RWPE1 (cell line): ENCODE results near the gene SURF1.

ENCODE experiments used
- CTCF ChIA-PET: fragments of 350-600 bp; sonication (Branson Sonifier 250); formaldehyde crosslinking; extraction: SDS; loops from one replicate; lab custom pipeline; 2021; lab: Yijun Ruan, JAX
- POLR2A ChIA-PET: fragments of 400-600 bp; formaldehyde crosslinking; extraction: SDS; loops from one replicate; lab custom pipeline; 2020; ENCODE audit warnings: antibody characterized with exemption; ENCODE audit not compliant: low non-redundant PET; lab: Yijun Ruan, JAX
- DNase-seq: peaks from one replicate; pipeline ENCODE4 v3.0.0; 2012; ENCODE audit warnings: low spot score
- H3K27ac ChIP-seq: fragments of 450-650 bp; 2 replicates; pipeline ENCODE4 v1.5.1; 2017
- TF ChIP-seq, protein P1 (sequence below): fragments of 450-650 bp; conservative IDR thresholded peaks from 2 replicates; pipeline ENCODE4 v1.5.1; 2017; ENCODE audit warnings: low read depth, mild to moderate bottlenecking

Gene SURF1

DNA sequence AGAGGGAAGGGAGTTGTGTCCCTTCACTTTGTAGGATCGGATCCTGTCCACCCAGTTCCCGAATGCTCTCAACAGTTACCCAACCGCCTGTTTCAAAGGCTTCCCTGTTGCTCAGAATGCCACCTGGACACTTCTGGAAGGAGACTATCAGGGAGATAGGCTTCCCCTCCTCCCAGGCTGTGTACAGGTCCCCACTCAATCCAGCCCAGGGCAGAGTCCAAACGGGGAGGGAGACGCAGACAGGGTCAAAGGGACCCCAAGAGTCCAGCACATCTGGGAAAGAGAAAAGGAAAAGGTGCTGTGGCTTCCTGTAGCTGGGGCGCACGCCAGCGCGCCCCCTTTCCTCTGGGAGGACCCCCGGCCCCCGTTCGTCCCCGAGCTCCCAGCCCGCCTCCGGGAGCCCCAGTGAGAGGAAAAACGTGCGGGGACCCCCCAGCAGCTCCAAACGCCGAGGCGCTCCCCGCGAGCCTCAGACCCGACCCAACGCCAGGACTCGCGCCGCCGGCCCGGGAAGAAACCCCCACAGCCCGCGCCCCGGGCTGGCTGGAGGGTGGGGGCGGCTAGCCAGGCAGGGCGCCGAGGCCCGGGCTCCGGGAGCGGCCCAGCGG lies 18.9 kb upstream of the SURF1 start:
- CTCF ChIA-PET: interaction anchor here (0.6 to 0.9 kb wide), 2 partner anchors 44 to 111 kb away, joined by 3 to 4 read pairs; no protein-coding TSS in a partner anchor

DNA sequence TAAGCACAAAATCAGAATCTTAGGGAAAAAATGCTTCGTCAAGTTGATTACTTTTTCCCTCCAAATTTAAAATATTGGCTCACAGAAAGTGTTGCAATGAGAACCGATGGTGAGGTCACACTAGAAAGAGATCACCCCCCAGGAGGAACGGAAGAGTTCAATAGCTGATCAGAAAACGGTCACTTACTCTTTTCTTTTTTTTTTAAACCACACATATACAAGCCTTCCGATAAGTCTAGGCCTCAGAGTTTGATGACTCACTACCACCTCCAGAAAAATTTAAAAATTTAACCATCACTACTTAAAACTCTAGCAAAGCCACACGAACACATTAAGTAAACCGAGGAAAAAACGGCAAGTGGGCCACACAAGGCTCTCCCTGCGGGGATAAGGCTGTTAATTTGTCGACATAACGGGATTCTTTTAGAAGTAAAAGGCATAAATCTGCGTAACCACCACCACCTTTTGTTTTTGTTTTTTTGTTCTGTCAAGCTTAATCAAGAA lies 18.4 kb upstream of the SURF1 start:
- ChIA-PET CTCF (interaction anchor here (0.6 to 0.9 kb wide), 3 partner anchors 14 to 112 kb away, joined by 3 to 4 read pairs (median 3); no protein-coding TSS in a partner anchor), POLR2A (no interaction called here)
- no peak for DNase-seq
- TF ChIP-seq, protein P1, sequence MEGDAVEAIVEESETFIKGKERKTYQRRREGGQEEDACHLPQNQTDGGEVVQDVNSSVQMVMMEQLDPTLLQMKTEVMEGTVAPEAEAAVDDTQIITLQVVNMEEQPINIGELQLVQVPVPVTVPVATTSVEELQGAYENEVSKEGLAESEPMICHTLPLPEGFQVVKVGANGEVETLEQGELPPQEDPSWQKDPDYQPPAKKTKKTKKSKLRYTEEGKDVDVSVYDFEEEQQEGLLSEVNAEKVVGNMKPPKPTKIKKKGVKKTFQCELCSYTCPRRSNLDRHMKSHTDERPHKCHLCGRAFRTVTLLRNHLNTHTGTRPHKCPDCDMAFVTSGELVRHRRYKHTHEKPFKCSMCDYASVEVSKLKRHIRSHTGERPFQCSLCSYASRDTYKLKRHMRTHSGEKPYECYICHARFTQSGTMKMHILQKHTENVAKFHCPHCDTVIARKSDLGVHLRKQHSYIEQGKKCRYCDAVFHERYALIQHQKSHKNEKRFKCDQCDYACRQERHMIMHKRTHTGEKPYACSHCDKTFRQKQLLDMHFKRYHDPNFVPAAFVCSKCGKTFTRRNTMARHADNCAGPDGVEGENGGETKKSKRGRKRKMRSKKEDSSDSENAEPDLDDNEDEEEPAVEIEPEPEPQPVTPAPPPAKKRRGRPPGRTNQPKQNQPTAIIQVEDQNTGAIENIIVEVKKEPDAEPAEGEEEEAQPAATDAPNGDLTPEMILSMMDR: no peak
- H3K27ac ChIP-seq: peak overlapping the region; percentile 92

More for the DNA sequence above, 18.9 kb upstream of the SURF1 start:
- POLR2A ChIA-PET: interaction anchor here (0.6 kb wide), 1 partner anchor 68 kb away, joined by 3 read pairs; no protein-coding TSS in a partner anchor
- peak; percentile 72 for DNase-seq
- peak overlapping the region; percentile 92 for H3K27ac ChIP-seq
- TF ChIP-seq, protein P1: peak; percentile 79

DNA sequence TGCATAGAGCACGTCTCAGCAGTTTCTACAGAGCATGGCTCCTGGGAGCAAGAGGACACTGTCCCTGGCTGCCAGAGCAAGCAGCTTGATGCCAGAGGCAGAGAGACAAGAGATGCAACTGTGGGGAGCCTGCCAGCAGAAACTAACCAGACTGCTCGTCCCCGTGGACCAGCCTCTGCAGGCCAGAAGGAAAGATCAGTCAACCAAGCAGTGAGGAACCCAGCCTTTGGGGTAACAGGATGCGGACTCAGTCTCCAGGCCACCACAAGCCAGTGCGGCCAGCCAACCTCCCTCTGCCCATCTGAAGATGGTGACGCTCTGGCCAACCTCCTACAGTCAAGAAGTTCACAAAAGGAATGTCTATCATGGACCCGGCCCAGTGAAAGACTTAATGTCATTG lies 15.9 kb upstream of the SURF1 start:
- ChIA-PET CTCF (interaction anchor here (0.5 to 0.8 kb wide), 3 partner anchors 37 to 370 kb away, joined by 3 to 4 read pairs (median 3); no protein-coding TSS in a partner anchor), POLR2A (interaction anchor here (0.9 kb wide), 1 partner anchor 18 kb away, joined by 4 read pairs; no protein-coding TSS in a partner anchor)
- TF ChIP-seq, protein P1: no peak
- DNase-seq: no peak
- H3K27ac ChIP-seq: peak overlapping the region; percentile 26; the same call in 1 of the 2 replicates

DNA sequence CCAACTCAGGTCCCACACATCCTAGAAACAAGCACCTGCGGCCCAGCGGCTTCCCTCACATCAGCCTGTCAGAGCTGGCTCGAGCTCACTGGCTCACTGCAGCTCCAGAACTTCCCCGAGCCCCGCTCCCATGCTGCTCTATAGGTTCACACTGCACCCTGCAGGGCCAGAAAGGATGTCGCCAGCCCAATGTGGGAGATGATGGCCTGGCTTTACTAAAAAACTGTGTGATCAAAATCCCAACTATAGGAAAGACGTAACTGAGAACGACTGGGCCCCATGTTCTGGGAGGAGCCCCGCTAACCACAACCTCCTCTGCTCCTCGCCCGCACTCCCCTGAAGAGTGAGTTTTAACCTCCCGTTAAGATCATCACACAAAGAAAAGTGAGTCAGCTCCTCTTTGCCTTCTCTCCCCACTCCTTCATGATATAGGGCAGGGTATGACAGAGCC lies 15.0 kb upstream of the SURF1 start:
- ChIA-PET CTCF (no interaction called here), POLR2A (no interaction called here)
- TF ChIP-seq, protein P1: no peak
- H3K27ac ChIP-seq: peak overlapping the region; percentile 26
- no peak for DNase-seq

DNA sequence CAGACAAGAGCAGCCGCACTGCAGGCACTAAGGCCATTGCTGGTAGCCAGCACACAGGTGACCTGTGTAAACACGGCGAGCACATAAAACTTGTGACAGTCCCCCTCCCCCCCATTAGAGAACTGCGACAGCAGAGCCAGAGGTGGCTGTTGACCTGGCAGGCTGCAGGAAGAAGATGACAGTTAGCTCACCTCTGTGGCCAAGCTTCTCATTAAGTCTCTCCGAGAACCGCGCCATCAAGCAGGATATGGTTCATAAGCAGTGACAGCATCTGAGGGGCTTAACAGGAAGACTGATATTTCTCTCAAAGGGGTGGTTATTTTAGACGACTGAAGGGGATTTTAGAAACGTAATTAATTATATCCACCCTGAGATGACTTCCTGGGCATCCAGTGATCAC lies 14.4 kb upstream of the SURF1 start:
- peak overlapping the region; percentile 26 for H3K27ac ChIP-seq
- TF ChIP-seq, protein P1: no peak
- CTCF ChIA-PET: interaction anchor here (0.6 kb wide), 3 partner anchors 9 to 41 kb away, joined by 3 read pairs; no protein-coding TSS in a partner anchor
- no peak for DNase-seq
- POLR2A ChIA-PET: no interaction called here

DNA sequence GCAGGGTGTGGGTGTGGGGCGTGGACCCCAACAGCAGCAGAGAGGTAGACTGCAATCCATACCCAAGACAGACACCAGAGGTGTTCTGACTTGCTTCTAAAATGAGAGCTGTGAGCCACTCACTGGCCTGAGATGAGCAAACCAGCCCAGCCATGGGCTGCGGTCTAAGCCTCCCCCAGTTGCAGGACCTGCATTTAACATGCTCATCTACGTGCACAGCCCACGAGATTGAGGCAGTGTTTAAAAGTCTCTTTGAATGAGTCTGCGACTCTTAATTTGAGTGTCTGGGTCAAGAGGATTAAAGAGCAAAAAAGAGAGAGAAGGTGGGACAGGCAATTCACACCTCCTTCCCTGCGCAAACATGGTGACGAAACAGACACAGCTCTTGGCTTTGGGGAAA lies 13.6 kb upstream of the SURF1 start:
- POLR2A ChIA-PET: interaction anchor here (0.6 kb wide), 1 partner anchor 15 kb away, joined by 3 read pairs; no protein-coding TSS in a partner anchor
- CTCF ChIA-PET: interaction anchor here (0.6 kb wide), 1 partner anchor 19 kb away, joined by 3 read pairs; no protein-coding TSS in a partner anchor

More for the DNA sequence above, 13.6 kb upstream of the SURF1 start:
- DNase-seq: no peak
- TF ChIP-seq, protein P1: no peak
- H3K27ac ChIP-seq: peak overlapping the region; percentile 14
